Uterus (tissue), 4 donors: ENCODE measurements around the gene CACNA1C. TPM values are rescaled to one million over a fixed set of nuclear protein-coding genes. Genes with fewer than 3 reads are reported as not detected.

Source experiments
- DNase-seq, 2 donors: peaks; one replicate each; pipeline ENCODE4 v3.0.0-alpha.2; 2019 to 2020
- H3K27ac ChIP-seq, 2 donors: fragments of 200-600 bp; sonication (generic); 1 replicate in 1 of 2; 2 replicates in 1 of 2; pipeline ENCODE4 v1.5.1; 2016 to 2018
- H3K27me3 ChIP-seq, 2 donors: fragments of 200-600 bp; sonication (generic); one replicate each; pipeline ENCODE4 v1.5.1; 2018 to 2019; ENCODE audit warnings: control low read depth in 1 of 2
- H3K36me3 ChIP-seq, 2 donors: fragments of 200-600 bp; sonication (generic); one replicate each; pipeline ENCODE4 v1.5.1; 2019; ENCODE audit warnings: control low read depth in 1 of 2
- H3K4me1 ChIP-seq, 2 donors: fragments of 200-600 bp; sonication (generic); one replicate each; pipeline ENCODE4 v1.5.1; 2018 to 2019; ENCODE audit warnings: control low read depth in 1 of 2
- H3K4me3 ChIP-seq, 2 donors: fragments of 200-600 bp; sonication (generic); 1 replicate in 1 of 2; 2 replicates in 1 of 2; pipeline ENCODE4 v1.5.1; 2018 to 2019; ENCODE audit warnings: mild to moderate bottlenecking in 1 of 2
- H3K9me3 ChIP-seq, 2 donors: fragments of 200-600 bp; sonication (generic); one replicate each; pipeline ENCODE4 v1.5.1; 2019; ENCODE audit warnings: control low read depth in 1 of 2
- CTCF ChIP-seq, 4 experiments: fragments of 200-600 bp in 2 of 4; fragments of 450-650 bp in 2 of 4; sonication (generic) in 2 of 4; IDR thresholded peaks; one replicate each; pipeline ENCODE4 v1.5.1; 2016 to 2019; ENCODE audit warnings: antibody characterized with exemption in 4 of 4, mild to moderate bottlenecking in 2 of 4, moderate library complexity in 1 of 4
- POLR2A ChIP-seq, 2 donors: fragments of 450-650 bp; IDR thresholded peaks; one replicate each; pipeline ENCODE4 v1.6.1; 2016; ENCODE audit warnings: antibody characterized with exemption in 2 of 2, mild to moderate bottlenecking in 1 of 2, moderate library complexity in 1 of 2
- intact Hi-C: fragments of 100-400 bp; cut with DNase I; formaldehyde crosslinking; loops from one replicate; pipeline ENCODE4 v1.15.1; 2023; ENCODE audit warnings: low total_unique reads
- total RNA-seq, 4 donors: library from RNA; depleted of rRNA in 3 of 4; stranded (reverse); fragments of >200 nt in 3 of 4; gene quantifications; one replicate each; pipeline versions ENCODE4 v1.1.0 to v1.2.4, GENCODE V29; 2014 to 2023
- donor health status: DM: yes; HTN: yes; CAD: no.

CACNA1C gene
- total RNA-seq, 4 donors from 2014 or later = 15.9 to 121 (median 32.1) TPM

DNA sequence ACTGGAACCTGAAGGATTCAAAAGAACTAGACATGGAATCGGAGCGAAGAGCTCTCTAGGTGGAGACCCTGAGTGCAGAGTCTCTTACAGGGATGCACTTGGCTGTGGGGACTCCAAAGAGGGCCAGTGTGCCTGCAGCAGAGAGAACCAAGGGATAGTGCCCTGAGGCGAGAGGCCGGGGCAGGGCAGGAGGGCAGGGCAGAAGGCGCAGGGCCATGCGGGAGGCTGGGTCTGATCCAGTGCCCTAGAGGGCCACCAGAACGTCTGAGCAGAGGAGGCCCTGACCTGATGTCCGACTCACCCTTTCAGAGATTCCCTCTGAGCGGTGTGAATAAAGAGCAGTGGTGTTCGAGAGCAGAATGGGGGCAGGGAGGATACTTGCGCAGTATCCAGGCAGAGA, 536.6 kb downstream of the CACNA1C start:
- TF ChIP-seq CTCF (IDR thresholded peaks at IDR 0.05) (no peak), POLR2A (IDR thresholded peaks at IDR 0.05) (no peak)
- Histone ChIP-seq H3K27me3 (no peaks in the 10 kb centered on the region), H3K4me3 (no peak overlapping the region), H3K36me3 (no peaks in the 10 kb centered on the region), H3K9me3 (no peaks in the 10 kb centered on the region), H3K4me1 (no peaks in the 10 kb centered on the region), H3K27ac (no peak overlapping the region)
- DNase-seq = no peak
- intact Hi-C loops = loop anchor here (10.0 kb wide), 2 partner anchors 535 to 795 kb away; partner anchors contain the start of gene CACNA1C

GRCh38 chr12:2593045-2593444, 540.3 kb downstream of the CACNA1C start:
- Histone ChIP-seq H3K27ac (no peak overlapping the region), H3K4me3 (no peak overlapping the region), H3K27me3 (no peaks in the 10 kb centered on the region), H3K4me1 (no peaks in the 10 kb centered on the region), H3K9me3 (no peaks in the 10 kb centered on the region), H3K36me3 (no peaks in the 10 kb centered on the region)
- intact Hi-C loops = no loop called here
- TF ChIP-seq POLR2A (IDR thresholded peaks at IDR 0.05) (no peak), CTCF (IDR thresholded peaks at IDR 0.05) (no peak)
- no peak for DNase-seq

GRCh38 chr12:2596441-2596840, 543.7 kb downstream of the CACNA1C start:
- Histone ChIP-seq H3K27ac (no peak overlapping the region), H3K27me3 (no peaks in the 10 kb centered on the region), H3K36me3 (no peaks in the 10 kb centered on the region), H3K4me3 (no peak overlapping the region), H3K9me3 (no peaks in the 10 kb centered on the region), H3K4me1 (no peaks in the 10 kb centered on the region)
- no peak for DNase-seq
- intact Hi-C loops = no loop called here
- no peak for TF ChIP-seq POLR2A (IDR thresholded peaks at IDR 0.05)
- no peak for TF ChIP-seq CTCF (IDR thresholded peaks at IDR 0.05)

DNA sequence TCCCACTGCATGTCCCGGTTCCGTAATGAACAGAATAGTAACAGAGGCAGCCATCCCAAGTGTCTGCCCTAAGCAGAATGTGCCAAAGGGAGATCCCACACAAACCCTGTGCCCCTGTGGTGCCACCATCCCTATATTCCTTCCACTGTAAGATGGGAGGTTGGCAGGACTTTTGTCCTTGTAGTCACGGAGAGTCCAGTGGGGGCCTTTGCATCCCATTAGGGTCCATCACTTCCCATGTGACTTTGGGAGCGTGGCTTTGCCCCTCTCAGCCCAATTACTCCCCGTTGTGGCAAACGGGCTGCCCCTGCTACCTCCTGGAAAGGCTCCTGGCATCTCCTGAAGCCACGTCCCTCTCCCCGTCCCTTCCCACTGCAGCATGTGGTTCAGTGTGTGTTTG, 552.5 kb downstream of the CACNA1C start:
- H3K27me3 ChIP-seq = no peaks in the 10 kb centered on the region
- no peaks in the 10 kb centered on the region for H3K36me3 ChIP-seq

More for the DNA sequence above, 552.5 kb downstream of the CACNA1C start:
- intact Hi-C loops = no loop called here
- no peak overlapping the region for H3K27ac ChIP-seq
- no peaks in the 10 kb centered on the region for H3K4me1 ChIP-seq
- no peak overlapping the region for H3K4me3 ChIP-seq
- no peak for DNase-seq
- TF ChIP-seq POLR2A (IDR thresholded peaks at IDR 0.05) = no peak
- no peak for TF ChIP-seq CTCF (IDR thresholded peaks at IDR 0.05)
- no peaks in the 10 kb centered on the region for H3K9me3 ChIP-seq
